Esophagus muscularis mucosa (tissue), 4 donors: ENCODE results near the gene SDC1. TPM values are rescaled to one million over a fixed set of nuclear protein-coding genes. Genes with fewer than 3 reads are reported as not detected.

ENCODE experiments used
- DNase-seq: peaks from one replicate; pipeline ENCODE4 v3.0.0-alpha.2; 2017; ENCODE audit errors: extremely low spot score
- H3K27ac ChIP-seq, 4 donors: fragments of 200-600 bp; sonication (generic); replicated peaks in 1 of 4; 1 replicate in 3 of 4; 2 replicates in 1 of 4; pipeline ENCODE4 v1.5.1; 2016 to 2019; ENCODE audit warnings: mild to moderate bottlenecking in 1 of 4
- H3K27me3 ChIP-seq, 4 donors: fragments of 200-600 bp; sonication (generic); one replicate each; pipeline versions ENCODE4 v1.5.1 to v1.6.0; 2016 to 2019
- H3K36me3 ChIP-seq, 4 donors: fragments of 200-600 bp; sonication (generic); one replicate each; pipeline ENCODE4 v1.5.1; 2016 to 2019
- H3K4me1 ChIP-seq, 4 donors: fragments of 200-600 bp; sonication (generic); one replicate each; pipeline ENCODE4 v1.5.1; 2016 to 2019
- H3K4me3 ChIP-seq, 4 donors: fragments of 200-600 bp; sonication (generic); 1 replicate in 2 of 4; 2 replicates in 2 of 4; pipeline ENCODE4 v1.5.1; 2016 to 2019; ENCODE audit warnings: mild to moderate bottlenecking in 4 of 4, moderate library complexity in 1 of 4
- H3K9me3 ChIP-seq, 4 donors: fragments of 200-600 bp; sonication (generic); 1 replicate in 3 of 4; 2 replicates in 1 of 4; pipeline ENCODE4 v1.5.1; 2016 to 2019
- EP300 ChIP-seq: sonication (generic); formaldehyde crosslinking; IDR thresholded peaks from one replicate; pipeline ENCODE4 v1.6.1; 2017; ENCODE audit warnings: antibody characterized with exemption
- POLR2A ChIP-seq: fragments of 450-650 bp; IDR thresholded peaks from one replicate; pipeline ENCODE4 v1.6.1; 2017; ENCODE audit warnings: antibody characterized with exemption, moderate library complexity, mild to moderate bottlenecking, low read depth
- POLR2AphosphoS5 ChIP-seq, 2 donors: sonication (generic); formaldehyde crosslinking; IDR thresholded peaks; one replicate each; pipeline ENCODE4 v1.6.1; 2017; ENCODE audit warnings: antibody characterized with exemption in 2 of 2
- WGBS: methylation state at CpG from one replicate; pipeline ENCODE4 v1.1.5; 2018; 5-methylcytosine and 5-hydroxymethylcytosine counted together
- intact Hi-C: fragments of 100-400 bp; cut with DNase I; formaldehyde crosslinking; loops from one replicate; pipeline ENCODE4 v1.15.1; 2023
- total RNA-seq, 4 donors: library from RNA; depleted of rRNA; stranded (reverse); fragments of >200 nt; gene quantifications; one replicate each; pipeline versions ENCODE4 v1.1.0 to v1.2.1, GENCODE V29; 2016
- TF ChIP-seq, protein P1 (sequence below), 3 experiments: fragments of 200-600 bp in 2 of 3; fragments of 450-650 bp in 1 of 3; sonication (generic) in 2 of 3; IDR thresholded peaks; one replicate each; pipeline ENCODE4 v1.5.1; 2017 to 2019; ENCODE audit warnings: antibody characterized with exemption in 3 of 3, mild to moderate bottlenecking in 2 of 3, moderate library complexity in 1 of 3

SDC1 gene
- total RNA-seq, 4 donors from 2014 or later = 0.33 to 1.6 (median 0.47) TPM

GRCh38 chr2:20201671-20202070, 23.3 kb downstream of the SDC1 start:
- Histone ChIP-seq H3K36me3 (no peaks in the 10 kb centered on the region), H3K9me3 (no peaks in the 10 kb centered on the region), H3K4me1 (no peaks in the 10 kb centered on the region), H3K4me3 (no peak overlapping the region), H3K27me3 (no peaks in the 10 kb centered on the region), H3K27ac (no peak overlapping the region)
- intact Hi-C loops = no loop called here
- TF ChIP-seq POLR2AphosphoS5 (IDR thresholded peaks at IDR 0.05) (no peak), POLR2A (no peak), EP300 (no peak)
- TF ChIP-seq, protein P1, sequence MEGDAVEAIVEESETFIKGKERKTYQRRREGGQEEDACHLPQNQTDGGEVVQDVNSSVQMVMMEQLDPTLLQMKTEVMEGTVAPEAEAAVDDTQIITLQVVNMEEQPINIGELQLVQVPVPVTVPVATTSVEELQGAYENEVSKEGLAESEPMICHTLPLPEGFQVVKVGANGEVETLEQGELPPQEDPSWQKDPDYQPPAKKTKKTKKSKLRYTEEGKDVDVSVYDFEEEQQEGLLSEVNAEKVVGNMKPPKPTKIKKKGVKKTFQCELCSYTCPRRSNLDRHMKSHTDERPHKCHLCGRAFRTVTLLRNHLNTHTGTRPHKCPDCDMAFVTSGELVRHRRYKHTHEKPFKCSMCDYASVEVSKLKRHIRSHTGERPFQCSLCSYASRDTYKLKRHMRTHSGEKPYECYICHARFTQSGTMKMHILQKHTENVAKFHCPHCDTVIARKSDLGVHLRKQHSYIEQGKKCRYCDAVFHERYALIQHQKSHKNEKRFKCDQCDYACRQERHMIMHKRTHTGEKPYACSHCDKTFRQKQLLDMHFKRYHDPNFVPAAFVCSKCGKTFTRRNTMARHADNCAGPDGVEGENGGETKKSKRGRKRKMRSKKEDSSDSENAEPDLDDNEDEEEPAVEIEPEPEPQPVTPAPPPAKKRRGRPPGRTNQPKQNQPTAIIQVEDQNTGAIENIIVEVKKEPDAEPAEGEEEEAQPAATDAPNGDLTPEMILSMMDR (IDR thresholded peaks at IDR 0.05) = no peak
- no peak for DNase-seq
- 94% methylated on average over 15 of the region's 17 CpGs for WGBS

DNA sequence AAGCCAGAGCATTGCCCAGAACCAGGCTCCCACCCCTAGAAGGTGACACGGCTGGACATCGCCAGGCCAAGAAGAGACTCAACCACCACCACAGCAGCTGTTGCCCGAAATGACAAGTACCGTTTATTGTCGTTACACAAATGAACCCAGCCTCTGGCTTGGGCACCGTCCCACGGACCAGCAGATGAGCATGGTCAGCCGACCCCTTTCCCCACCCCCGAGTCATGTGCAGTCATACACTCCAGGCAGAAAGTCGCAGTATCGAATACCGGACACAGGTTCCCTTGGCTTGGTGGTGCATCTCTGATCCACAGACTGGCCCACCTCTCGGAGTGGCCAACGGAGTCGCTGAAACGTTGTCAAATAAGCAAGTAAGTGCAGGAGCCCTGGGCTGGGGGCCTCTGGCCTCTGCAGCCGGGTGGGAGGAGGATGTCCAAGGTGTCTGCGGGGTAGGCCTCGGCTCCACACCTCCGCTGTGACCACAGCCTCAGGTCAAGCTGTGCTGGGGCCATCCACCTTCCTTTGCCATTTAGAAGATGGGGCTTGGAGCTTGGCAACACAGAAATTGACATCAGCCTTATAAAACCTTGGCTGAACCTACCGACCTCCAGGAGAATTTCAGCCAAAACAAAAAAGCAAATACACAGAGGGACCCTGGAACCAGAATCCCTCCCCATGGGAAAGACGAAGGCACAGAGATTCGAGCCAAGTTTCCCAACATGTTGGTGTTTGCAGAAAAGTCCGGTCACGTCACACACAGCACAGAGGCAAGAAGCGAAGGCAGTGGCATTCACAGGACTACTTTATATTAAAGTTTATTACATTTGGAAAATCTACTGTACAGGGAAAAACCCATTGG, 24.0 kb downstream of the SDC1 start:
- H3K4me3 ChIP-seq = no peak overlapping the region
- TF ChIP-seq POLR2A = no peak
- TF ChIP-seq POLR2AphosphoS5 (IDR thresholded peaks at IDR 0.05) = no peak
- TF ChIP-seq, protein P1 (IDR thresholded peaks at IDR 0.05) = no peak
- TF ChIP-seq EP300 = no peak
- H3K9me3 ChIP-seq = no peaks in the 10 kb centered on the region
- 90% methylated on average over 16 of the region's 26 CpGs for whole genome bisulfite sequencing
- H3K27me3 ChIP-seq = no peaks in the 10 kb centered on the region
- no peaks in the 10 kb centered on the region for H3K4me1 ChIP-seq
- no peak overlapping the region for H3K27ac ChIP-seq
- DNase-seq = no peak
- intact Hi-C loops = no loop called here
- H3K36me3 ChIP-seq = no peaks in the 10 kb centered on the region

GRCh38 chr2:20199633-20200270, 25.2 kb downstream of the SDC1 start:
- intact Hi-C loops = no loop called here
- no peak overlapping the region for H3K27ac ChIP-seq
- no peak overlapping the region for H3K4me3 ChIP-seq
- H3K9me3 ChIP-seq = no peaks in the 10 kb centered on the region
- no peaks in the 10 kb centered on the region for H3K4me1 ChIP-seq
- no peak for DNase-seq
- WGBS = 92% methylated on average over 6 of the region's 6 CpGs
- H3K36me3 ChIP-seq = no peaks in the 10 kb centered on the region
- TF ChIP-seq POLR2A = no peak
- TF ChIP-seq EP300 = no peak
- TF ChIP-seq, protein P1 (IDR thresholded peaks at IDR 0.05) = no peak
- no peak for TF ChIP-seq POLR2AphosphoS5 (IDR thresholded peaks at IDR 0.05)
- H3K27me3 ChIP-seq = no peaks in the 10 kb centered on the region

GRCh38 chr2:20198796-20199632, 25.9 kb downstream of the SDC1 start:
- WGBS = 85% methylated on average over 13 of the region's 14 CpGs
- TF ChIP-seq, protein P1 (IDR thresholded peaks at IDR 0.05) = no peak
- TF ChIP-seq POLR2AphosphoS5 (IDR thresholded peaks at IDR 0.05) = no peak
- TF ChIP-seq EP300 = no peak
- TF ChIP-seq POLR2A = no peak

More at GRCh38 chr2:20198796-20199632, 25.9 kb downstream of the SDC1 start:
- H3K27me3 ChIP-seq = no peaks in the 10 kb centered on the region
- H3K4me1 ChIP-seq = no peaks in the 10 kb centered on the region
- no peak overlapping the region for H3K4me3 ChIP-seq
- H3K9me3 ChIP-seq = no peaks in the 10 kb centered on the region
- no peaks in the 10 kb centered on the region for H3K36me3 ChIP-seq
- H3K27ac ChIP-seq = no peak overlapping the region
- intact Hi-C loops = no loop called here
- DNase-seq = no peak
